Hematopoietic multipotent progenitor cell treated with erythropoietin and hydrocortisone succinate and interleukin-3 and kit ligand, for 8 days (in vitro differentiated cells): ENCODE data around the gene SH3PXD2A.
A peak's percentile ranks its signal among the peaks of the same experiment; 100 is the strongest.
"Not testable (repeated sequence)": the region's sequence is repeated elsewhere in the genome, so short reads cannot be mapped to it uniquely, and the experiment has no call there.

Experiments used
- DNase-seq: peaks from one replicate; pipeline ENCODE4 v3.0.0-alpha.2; 2015

Gene SH3PXD2A

DNA sequence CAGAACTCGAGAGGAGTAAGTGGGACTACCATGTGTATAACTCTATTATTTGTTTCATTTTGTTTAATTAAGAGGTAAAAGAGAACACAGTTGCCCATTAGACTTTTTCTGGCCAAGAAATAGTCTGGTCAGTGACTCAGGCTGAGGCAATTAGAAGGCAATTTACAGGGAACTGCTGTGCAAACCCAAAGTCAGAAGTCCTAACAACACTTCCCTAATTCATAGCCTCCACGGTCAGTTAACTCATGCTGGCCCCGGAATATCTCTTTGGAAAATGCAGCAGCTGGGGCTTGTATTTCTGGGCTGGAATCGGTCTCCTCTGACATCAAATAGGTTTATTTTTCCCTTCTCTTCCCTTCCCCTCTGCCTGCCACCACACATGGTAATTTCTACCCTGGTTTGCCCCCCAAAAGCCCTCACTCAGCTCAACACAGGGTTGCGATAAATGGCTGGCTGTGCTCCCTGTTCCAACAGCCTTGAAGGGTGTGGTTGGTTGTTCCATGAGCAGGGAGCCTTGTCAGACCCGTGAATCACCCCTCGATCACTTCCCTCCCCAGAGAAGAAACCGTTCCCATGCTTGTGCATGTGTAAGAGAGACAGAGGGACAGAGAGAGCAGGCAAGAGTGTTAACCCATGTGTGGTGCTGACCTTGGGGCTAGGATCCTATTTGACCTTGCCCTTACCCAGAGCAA, 5.3 kb downstream of the SH3PXD2A start:
- no peak for DNase-seq

DNA sequence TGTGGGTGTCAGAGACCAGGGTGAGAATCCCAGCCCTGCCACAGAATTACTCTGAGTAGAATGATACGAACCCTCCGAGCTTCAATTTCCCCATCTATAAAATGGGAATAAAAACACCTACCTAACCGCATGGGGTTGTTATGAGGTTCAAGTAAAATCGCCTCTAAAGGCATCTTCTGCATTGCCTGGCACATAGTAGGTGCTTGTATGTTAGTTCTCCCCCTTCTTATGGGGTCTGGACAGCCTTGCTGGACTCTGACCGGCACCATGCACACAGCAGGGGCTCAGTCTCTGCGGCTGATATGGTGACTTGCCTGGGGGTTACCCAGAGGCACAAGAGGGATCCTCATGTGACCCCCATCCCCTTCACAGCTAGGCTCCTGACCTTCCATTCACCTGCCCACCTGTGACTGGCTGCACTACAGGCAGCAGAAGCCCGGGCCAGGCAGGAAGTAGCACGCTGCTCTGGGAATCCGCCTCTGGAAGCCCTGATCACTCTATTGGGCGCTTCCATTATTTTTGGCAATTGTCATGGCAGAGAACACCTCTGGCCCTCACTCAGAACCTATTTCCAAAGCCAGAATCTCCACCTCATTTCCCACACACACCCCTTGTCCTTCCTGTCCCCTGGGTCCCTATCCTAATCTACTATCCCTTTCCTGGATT, 6.0 kb downstream of the SH3PXD2A start:
- DNase-seq = no peak

DNA sequence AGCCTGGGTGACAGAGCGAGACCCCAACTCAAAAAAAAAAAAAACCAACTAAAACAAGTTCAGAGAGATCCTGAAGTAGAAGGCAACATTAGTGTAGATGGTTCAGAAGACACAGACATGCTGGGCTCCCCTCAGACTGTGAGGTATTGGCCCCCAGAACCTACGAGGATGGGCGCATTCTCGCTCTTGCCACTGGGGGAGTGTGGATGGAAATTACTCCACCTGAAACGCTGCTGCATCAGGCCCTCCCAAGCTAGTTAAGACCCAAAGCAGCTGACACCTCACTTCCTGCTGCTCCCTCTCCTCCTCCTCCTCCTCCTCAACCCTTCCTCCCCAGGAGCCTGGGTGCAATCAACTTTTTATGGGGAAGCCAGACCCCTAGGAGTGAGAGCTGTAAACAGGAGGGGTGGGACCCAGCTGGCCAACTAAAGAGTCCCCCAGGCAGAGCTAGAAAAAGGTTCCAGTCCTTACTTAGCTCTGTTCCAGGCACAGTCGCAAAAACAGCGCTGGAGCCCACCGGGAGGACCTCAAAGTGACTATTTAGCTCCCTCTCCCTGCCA, 7.4 kb downstream of the SH3PXD2A start:
- DNase-seq = peak; percentile 12

DNA sequence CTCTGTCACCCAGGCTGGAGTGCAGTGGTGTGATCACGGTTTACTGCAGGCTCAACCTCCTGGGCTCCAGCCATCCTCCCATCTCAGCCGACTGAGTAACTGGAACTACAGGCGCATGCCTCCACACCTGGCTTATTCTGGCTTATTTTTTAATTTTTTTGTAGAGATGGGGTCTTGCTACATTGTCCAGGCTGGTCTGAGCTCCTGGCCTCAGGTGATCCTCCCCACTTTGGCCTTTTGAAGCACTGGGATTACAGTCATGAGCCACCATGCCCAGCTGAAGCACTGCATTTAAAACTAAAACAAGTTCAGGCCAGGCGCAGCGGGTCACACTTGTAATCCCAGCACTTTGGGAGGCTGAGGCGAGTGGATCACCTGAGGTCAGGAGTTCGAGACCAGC, 8.0 kb downstream of the SH3PXD2A start:
- no peak for DNase-seq

DNA sequence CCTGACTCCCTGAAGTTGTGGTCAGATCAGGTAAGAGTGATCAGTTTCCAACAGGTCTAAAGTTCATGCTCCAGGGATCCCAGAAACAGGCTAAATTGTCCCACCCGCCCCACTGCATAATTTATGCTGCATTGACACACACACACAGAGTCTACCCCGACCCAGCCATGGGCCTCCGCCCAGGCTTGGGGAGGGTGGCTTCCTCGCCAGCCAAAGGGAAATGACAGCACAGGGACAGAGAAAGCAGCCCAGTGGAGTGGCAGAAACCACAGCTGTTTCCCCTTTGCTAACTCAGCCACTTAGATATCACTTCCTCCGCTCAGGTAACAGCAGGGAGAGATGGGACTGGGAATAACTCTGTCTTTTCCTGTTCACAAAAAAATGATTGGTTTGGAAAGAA, 9.4 kb downstream of the SH3PXD2A start:
- DNase-seq = no peak

DNA sequence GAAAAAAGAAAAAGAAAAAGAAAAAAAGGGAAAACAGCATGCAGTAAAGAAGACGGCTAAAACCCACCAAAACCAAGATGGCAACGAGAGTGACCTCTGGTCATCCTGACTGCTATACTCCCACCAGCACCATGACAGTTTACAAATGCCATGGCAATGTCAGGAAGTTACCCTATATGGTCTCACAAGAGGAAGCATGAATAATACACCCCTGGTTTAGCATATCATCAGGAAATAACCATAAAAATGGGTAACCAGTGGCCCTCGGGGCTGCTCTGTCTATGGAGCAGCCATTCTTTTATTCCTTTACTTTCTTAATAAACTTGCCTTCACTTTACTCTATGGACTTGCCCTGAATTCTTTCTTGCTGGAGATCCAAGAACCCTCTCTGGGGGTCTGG, 10.0 kb downstream of the SH3PXD2A start:
- DNase-seq = not testable (repeated sequence)

DNA sequence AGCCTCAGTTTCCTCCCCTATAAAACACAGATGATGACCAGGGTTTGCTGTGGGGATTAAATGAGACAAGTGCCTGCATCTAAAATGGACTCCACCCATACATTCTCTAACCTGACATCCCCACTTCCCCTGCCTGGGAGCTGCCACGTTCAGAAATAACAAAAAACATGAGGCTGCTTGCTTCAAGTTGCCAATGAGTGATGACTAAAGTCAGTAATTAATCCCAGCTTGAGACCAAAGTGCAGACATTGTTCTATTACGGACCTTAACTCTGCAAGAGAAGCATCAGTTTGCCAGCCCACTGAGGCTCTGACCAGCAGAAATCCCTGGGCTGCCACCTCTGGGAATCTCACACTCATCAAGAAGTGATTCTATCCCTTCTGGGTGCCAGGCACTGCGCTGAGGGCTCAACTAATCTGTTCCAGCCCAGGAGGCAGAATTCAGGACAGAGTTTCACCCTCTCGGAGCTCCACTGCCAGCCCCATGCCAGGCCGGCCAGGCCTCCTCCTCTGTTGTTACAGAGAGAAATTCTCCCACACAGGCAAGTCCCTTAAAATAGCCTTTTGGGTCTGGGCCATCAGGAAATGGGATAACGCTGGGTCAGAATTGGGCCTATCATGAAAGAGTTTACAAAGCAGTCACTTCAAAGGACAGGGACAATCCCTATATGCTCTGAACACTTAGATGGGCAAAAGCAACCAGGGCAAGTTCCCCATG, 11.4 kb downstream of the SH3PXD2A start:
- no peak for DNase-seq

DNA sequence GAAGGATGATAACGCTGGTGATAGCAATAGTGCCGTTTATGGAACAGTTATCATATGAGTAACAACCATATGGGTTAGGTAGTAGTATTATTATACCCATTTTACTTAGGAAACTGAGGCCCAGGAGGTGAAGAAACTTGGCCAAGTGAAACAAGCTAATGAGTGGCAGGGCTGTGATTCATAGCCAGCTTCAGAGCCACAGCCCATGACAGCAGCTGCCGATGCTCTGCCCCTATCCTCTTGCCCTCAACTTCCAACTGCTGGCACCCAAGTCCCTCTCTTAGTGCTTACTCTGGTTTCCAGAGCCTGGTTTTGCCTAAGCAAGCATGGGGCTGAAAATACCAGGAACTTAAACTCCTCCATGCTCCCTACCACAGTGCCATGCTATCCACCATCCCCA, 12.3 kb downstream of the SH3PXD2A start:
- no peak for DNase-seq

DNA sequence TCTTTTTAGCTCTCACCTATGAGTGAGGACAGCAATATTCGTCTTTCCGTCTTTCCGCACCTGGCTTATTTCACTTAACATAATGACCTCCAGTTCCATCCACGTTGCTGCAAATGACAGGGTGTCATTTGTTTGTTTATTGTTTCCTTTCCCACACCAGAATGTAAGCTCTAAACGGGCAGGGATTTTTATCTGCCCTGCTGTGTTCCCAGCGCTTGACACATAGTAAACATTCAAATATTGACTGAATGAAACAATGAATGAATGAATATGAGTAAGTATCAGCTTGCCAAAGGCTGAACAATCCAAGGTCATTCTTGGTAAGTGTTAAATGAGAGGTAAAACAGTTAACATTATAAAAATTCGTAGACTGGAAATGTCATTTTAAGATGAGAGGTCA, 12.8 kb downstream of the SH3PXD2A start:
- no peak for DNase-seq

DNA sequence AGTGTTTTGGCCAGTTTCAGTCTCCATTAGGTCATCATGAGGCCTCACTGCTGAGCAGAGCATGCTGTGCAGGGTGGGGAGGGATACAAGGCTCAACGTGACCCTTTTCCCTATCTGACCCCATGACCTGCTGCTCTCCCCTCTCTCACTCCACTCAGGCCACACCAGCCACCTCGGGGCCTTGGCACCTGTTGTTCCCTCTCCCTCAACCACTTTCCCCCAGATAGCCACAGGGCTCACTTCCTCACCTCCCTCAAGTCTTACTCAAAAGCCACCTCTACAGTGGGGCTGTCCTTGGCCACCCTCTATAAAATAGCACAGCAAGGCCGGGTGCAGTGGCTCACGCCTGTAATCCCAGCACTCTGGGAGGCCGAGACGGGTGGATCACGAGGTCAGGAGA, 13.9 kb downstream of the SH3PXD2A start:
- no peak for DNase-seq

DNA sequence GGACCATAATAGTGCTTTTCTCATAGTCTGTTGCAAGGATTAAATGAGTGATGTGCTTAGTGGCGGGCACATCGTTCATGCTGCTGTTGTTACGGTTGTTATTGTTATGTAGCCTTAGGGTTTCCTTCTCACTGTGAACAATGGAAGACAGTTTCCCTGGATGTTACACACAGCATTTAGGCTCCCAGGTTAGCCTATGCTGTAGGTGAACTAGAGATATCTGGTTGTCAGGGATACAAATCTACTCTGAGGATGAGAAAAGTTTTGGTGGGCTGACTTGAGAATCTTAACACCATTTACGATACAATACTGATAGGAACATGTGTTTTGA, 14.7 kb downstream of the SH3PXD2A start:
- no peak for DNase-seq

DNA sequence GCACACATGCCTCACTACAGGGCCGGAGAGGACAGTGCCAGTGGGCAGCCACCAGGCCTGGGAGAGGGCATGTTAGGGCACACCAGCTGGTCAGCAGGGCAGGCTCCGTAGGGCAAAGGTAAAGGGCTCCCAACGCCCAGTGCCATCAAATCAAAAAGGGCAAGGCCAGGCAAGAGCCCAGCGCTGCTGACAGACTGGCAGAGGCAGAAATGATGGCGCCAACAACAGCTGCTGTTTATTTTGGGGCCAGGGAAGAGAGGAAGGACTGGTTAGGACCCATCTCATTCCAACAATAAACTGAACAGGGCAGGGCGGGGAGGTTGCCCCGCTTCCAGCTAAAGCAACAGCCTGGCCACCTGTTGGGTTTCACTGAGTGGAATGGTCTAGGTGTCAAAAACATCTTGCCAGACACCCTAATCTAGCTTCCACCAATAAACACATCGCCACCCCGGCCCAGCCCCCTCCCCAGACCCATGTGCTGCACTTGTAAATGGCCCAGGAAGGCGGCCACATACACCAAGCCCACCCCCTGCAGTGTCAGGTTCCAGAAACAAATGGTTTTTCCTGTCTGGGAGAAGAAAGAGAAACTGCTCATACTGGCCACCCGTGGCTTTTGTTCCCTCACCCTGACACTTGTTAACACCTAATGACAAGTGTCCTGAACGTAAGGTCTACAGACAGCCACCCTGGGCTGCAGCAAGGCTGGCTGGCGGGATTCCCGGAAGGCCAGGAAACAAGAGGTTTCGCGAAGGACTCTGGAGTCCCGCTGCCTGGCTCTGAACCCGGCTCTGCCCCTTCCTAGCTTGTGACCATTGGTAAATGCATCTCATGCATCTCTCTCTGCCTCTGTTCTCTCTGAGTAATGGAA, 15.3 kb downstream of the SH3PXD2A start:
- no peak for DNase-seq

DNA sequence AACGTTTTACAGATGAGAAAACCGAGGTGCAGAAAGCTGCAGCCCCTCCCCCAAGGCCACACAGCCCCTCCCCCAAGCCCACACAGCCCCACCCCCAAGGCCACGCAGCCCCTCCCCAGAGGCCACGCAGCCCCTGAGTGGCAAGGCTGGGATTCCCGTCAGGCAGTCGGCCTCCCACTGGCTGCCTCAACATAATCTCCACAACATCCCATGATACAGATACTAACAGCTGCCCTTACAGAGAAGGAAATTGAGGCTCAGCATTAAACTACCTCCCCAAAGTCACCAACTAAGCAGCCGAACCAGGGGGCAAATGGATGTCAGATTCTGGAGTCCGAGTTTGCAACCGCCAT, 15.9 kb downstream of the SH3PXD2A start:
- no peak for DNase-seq

DNA sequence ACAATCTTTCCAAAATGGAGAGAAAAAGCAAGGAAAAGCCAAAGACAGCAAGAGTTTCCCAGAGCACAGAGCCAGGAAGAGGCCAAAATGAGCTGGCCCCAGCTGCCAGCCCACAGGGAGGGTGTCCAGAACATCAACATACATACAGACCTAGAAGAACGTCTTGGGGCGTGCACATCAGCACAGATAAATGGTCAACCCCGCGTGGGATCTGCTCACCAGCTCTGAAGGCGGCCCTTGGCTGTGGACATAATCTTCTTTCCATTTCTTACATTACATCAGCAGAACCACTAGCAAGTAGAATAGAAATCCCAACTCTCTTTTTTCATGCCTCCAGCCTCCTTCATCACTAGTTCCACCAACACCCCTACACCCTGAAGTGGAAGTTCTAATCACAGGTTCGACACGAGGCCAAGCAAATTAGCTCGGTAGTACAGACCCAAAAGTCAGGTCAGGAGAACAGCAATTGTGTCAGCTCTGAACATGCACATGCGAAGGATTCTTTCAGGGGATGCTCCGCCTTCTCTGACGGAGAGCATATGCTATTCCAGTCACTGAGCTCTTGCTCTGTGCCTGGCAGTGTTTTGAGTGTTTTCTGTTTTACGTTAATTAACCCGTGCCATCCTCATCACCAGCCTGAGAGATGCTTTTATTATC, 16.4 kb downstream of the SH3PXD2A start:
- DNase-seq = no peak

DNA sequence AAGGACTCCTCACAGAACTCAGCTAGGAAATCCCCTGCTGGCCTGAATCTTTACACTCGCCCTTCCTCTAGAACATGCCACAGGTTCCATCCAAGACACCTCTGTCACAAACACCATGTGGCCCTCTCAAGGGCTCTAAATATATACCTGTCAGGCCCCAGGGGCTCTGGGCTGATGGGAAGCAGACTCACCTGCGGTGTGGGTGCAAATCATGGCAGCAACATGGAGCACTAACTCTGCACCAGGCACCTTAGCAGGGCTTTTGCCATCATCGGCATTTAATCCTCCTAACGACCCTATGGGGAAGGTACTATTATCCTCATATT, 17.3 kb downstream of the SH3PXD2A start:
- DNase-seq = no peak

DNA sequence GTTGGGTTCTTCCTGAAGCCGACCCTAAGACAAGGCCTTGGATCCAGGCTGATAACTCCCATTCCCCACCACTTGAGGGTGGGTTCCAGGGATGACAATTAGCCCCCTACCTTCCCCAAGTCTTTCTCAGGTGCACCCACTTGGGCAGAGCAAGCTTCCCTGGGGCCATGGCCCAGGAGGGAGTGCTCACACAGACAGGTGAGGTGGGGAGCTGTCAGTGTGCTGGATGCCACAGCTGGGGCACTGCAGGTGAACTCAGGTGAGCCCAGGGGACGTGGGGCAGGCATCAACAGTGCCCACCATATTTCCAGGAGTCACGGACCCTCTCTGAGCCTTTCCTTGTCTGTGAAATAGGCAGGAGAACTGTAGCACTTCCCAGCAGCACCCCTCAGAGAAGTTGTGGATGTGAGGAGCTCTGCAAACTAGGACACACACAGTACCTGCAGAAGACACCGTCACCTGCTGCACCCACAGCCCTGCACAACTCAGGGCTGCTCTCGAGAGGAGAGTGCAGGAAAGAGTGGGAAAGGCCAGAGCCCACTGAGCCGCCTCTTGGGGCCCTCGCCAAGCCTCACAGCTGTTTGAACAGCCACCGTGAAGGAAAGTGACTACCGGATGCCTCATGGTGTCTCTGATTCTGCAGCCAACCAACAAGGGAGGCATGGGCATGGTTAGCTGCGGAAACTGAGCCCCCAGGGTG, 17.9 kb downstream of the SH3PXD2A start:
- DNase-seq = no peak

DNA sequence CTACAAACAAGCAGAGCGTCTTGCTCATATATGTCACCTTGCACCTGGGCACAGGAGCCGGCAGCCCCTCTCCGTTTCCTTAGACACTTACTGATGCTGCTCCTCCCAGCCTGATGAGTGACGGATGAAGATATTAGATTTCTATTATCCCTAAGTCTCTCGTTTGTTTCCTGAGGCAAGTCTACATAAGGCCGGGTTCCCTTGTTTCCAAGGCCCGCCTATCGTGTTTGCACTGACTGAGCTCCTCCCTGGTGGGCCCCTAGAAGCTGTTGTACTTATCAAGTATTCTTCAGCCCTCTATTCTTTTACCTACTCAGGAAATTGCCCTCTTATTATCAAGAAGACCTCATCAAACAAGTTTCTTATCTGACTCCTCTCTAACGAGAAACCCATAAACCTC, 18.5 kb downstream of the SH3PXD2A start:
- no peak for DNase-seq

DNA sequence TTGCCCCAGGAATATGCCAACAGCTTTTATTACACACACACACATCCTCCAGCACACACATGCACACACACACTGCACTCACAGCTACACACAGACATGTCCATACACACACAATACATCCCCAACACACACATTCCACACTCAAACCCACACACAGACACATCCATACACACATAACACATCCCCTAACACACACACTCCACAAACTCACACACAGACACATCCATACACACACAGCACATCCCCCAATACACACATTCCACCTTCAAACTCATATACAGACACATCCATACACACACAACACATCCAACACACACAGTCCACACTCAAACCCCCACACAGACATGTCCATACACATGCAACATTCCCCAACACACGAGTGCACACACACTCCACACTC, 19.1 kb downstream of the SH3PXD2A start:
- DNase-seq = no peak

DNA sequence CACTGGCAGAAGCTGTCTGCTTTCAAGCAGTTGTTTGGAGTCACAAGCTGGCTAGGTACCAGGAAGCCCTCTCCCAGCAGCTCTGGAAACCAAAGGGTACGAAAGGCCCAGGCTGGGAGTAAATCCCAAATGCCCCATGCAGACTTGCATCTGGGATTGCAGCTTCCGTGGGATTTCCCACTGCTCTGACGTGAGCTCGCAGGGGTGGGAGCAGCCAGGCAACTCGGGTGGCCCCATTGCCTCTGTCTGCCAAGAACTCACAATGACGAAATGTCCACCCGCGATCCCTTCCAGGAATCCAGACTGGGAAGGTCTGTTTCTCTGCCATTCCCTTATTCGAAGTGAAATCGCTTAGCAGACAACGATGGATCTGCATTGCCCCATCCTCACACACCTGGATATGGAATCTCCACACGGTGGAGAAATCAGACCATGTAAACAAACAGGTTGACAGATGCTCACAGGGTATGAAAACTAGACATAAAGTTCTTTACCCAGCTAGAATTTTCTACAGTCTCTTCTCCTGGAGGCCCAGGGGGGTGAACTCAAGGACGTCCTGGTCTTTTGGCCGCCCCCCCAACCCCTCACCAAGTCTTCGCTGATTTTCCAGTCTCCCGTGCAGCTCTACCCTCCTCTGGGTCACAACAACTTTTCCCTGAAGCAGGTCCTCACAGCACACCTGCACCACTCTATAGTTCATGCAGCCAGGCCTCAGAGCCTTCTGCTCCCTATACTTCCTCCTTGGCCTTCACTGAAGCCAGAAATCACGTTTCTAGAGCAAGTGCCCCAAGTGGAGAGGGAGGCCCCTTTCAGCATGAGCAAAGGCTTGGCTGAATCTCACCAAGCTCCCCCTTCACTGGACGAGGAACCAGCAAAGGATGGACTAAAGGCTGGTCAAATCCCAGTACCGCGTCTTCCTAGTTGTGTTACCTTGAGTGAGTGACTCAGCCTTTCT, 20.0 kb downstream of the SH3PXD2A start:
- no peak for DNase-seq

DNA sequence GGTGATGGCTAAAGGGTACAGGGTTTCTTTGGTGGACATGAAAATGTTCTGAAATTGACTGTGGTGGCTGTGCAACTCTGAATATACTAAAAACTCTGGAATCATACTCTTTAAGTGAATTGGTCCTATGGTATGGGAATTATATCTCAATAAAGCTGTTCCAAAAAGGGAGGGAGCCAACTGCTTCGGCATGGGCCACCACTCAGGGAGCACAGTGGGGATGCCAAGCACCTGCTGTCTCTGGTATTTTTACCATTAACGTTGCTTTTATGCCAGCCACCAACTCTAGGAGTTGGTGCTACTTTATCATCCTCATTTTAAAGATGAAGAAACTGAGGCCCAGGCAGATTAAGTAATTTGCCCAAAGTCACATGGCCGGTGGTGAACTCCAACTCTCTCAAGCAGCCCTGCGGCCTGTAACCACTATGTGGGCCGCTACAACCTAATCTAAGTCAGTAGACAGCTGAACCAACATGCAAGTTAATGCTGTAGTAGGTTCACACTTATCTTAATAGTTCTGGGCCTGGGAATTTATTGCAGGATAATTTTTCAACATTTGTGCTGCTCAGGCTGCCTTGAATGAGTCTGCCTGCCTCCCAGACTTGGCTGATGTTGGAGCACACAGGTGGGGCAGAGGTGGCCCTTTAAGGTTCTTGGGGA, 20.8 kb downstream of the SH3PXD2A start:
- DNase-seq = no peak
